Tibial nerve (tissue), 4 donors: ENCODE data around the gene DLX6.
"Not testable (repeated sequence)": the region's sequence is repeated elsewhere in the genome, so short reads cannot be mapped to it uniquely, and the experiment has no call there.

Experiments
- CTCF ChIP-seq, 5 experiments: fragments of 200-600 bp in 3 of 5; fragments of 450-650 bp in 2 of 5; sonication (generic) in 3 of 5; IDR thresholded peaks; one replicate each; pipeline ENCODE4 v1.5.1; 2016 to 2019; ENCODE audit warnings: antibody characterized with exemption in 5 of 5, mild to moderate bottlenecking in 3 of 5, moderate library complexity in 2 of 5
- EP300 ChIP-seq, 2 donors: sonication (generic); formaldehyde crosslinking; IDR thresholded peaks; one replicate each; pipeline ENCODE4 v1.6.1; 2017; ENCODE audit warnings: antibody characterized with exemption in 2 of 2, mild to moderate bottlenecking in 1 of 2
- POLR2A ChIP-seq, 2 donors: fragments of 450-650 bp; IDR thresholded peaks; one replicate each; pipeline ENCODE4 v1.6.1; 2017; ENCODE audit warnings: antibody characterized with exemption in 2 of 2, mild to moderate bottlenecking in 2 of 2, moderate library complexity in 2 of 2

DNA sequence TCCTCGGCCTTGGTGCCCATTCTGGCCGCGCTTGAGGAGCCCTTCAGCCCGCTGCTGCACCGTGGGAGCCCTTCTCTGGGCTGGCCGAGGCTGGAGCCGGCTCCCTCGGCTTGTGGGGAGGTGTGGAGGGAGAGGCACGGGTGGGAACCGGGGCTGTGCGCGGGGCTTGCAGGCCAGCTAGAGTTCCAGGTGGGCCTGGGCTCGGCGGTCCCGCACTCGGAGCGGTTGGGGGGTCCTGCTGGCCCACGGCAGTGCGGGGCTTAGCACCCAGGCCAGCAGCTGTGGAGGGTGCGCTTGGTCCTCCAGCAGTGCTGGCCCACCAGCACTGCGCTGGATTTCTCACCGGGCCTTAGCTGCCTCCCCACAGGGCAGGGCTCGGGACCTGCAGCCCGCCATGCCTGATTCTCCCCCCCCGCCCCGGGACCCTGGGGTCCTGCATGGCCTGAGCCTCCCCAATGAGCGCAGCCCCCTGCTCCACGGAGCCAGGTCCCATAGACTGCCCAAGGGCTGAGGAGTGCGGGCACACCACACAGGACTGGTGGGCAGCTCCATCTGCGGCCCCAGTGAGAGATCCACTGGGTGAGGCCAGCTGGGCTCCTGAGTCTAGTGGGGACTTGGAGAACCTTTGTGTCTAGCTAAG, 29.0 kb downstream of the DLX6 start:
- not testable (repeated sequence) for TF ChIP-seq CTCF, EP300, POLR2A (IDR thresholded peaks at IDR 0.05)
